Measurements from ENCODE around the gene SLC22A24. TPM values are rescaled to one million over a fixed set of nuclear protein-coding genes. Genes with fewer than 3 reads are reported as not detected.

SLC22A24 gene
- total RNA-seq (not detected), polyA plus RNA-seq (ENCODE audit: insufficient read length in 6 of 6) (not detected)
- long read RNA-seq, donor 1 = 0 reads
- long read RNA-seq, donor 2 = 0 reads
- long read RNA-seq, donor 3 = 0 reads
- long read RNA-seq, donor 4 = 0 reads
- long read RNA-seq, donor 5 = 0 reads
- long read RNA-seq, donor 6 = 0 reads
- long read RNA-seq, donor 7 = 0 reads
- long read RNA-seq, donor 8 = 0 reads
- long read RNA-seq, donor 9 = 0 reads
- long read RNA-seq, donor 10 = 0 reads
- long read RNA-seq, donor 11 = 0 reads
- long read RNA-seq, donor 12 = 0 reads

GRCh38 chr11:63144121-63144520, at the start of gene SLC22A24:
Gene SLC22A24 (minus strand): TSS chr11:63144221. CDS start chr11:63143779, 442 bp downstream.
- Histone ChIP-seq H3K9me3 (no peaks in the 10 kb centered on the region), H3K27ac (no peak within 1 kb of the TSS), H3K27me3 (no peaks in the 10 kb centered on the region), H3K36me3 (no peaks in the 10 kb centered on the region), H3K4me3 (no peak within 1 kb of the TSS), H3K4me1 (no peaks in the 10 kb centered on the region)
- intact Hi-C loops (cut with DNase I) = no loop called here
- ATAC-seq (no peak), DNase-seq (no peak)
- TF ChIP-seq CTCF (IDR thresholded peaks at IDR 0.05) = no peak

- Histone ChIP-seq H3K4me3 (no peak overlapping the region), H3K36me3 (no peaks in the 10 kb centered on the region), H3K27ac (no peak overlapping the region), H3K9me3 (peaks cover 0 to 7% of the 10 kb centered on the region in 2 donors), H3K27me3 (no peaks in the 10 kb centered on the region), H3K4me1 (no peaks in the 10 kb centered on the region)
- DNase-seq (no peak), ATAC-seq (no peak)
- intact Hi-C loops (cut with DNase I) = no loop called here
- no peak for TF ChIP-seq CTCF (IDR thresholded peaks at IDR 0.05)
These were observed 36.5 kb upstream of the SLC22A24 start for GRCh38 chr11:63180536-63180935.

GRCh38 chr11:63179432-63180041, 35.5 kb upstream of the SLC22A24 start:
- intact Hi-C loops (cut with DNase I) = no loop called here
- no peak overlapping the region for H3K27ac ChIP-seq
- ATAC-seq (no peak), DNase-seq (no peak)
- no peaks in the 10 kb centered on the region for H3K27me3 ChIP-seq
- H3K9me3 ChIP-seq = peaks cover 0 to 7% of the 10 kb centered on the region in 2 donors
- no peak for TF ChIP-seq CTCF (IDR thresholded peaks at IDR 0.05)
- H3K4me1 ChIP-seq = no peaks in the 10 kb centered on the region
- H3K36me3 ChIP-seq = no peaks in the 10 kb centered on the region
- no peak overlapping the region for H3K4me3 ChIP-seq

- Histone ChIP-seq H3K9me3 (peaks cover 0 to 7% of the 10 kb centered on the region in 2 donors), H3K36me3 (no peaks in the 10 kb centered on the region), H3K4me1 (no peaks in the 10 kb centered on the region), H3K27ac (no peak overlapping the region), H3K27me3 (no peaks in the 10 kb centered on the region), H3K4me3 (no peak overlapping the region)
- no peak for DNase-seq
- no peak for TF ChIP-seq CTCF (IDR thresholded peaks at IDR 0.05)
- ATAC-seq = no peak
- intact Hi-C loops (cut with DNase I) = no loop called here
These were observed 33.9 kb upstream of the SLC22A24 start for GRCh38 chr11:63177872-63178271.

- H3K27me3 ChIP-seq = peaks cover 0 to 10% of the 10 kb centered on the region in 2 donors
- intact Hi-C loops (cut with DNase I) = no loop called here
- no peak for ATAC-seq
- H3K4me3 ChIP-seq = no peak overlapping the region
- H3K27ac ChIP-seq = no peak overlapping the region
- no peaks in the 10 kb centered on the region for H3K36me3 ChIP-seq
- no peak for DNase-seq
- no peaks in the 10 kb centered on the region for H3K4me1 ChIP-seq
- no peak for TF ChIP-seq CTCF (IDR thresholded peaks at IDR 0.05)
- H3K9me3 ChIP-seq = no peaks in the 10 kb centered on the region
These were observed 21.8 kb upstream of the SLC22A24 start for GRCh38 chr11:63165706-63166310.

Data from left lung (tissue), 14 donors.